GM12892 (cell line): Measurements from ENCODE around the gene RBM18. TPM values are rescaled to one million over a fixed set of nuclear protein-coding genes. Genes with fewer than 3 reads are reported as not detected.
A peak's percentile ranks its signal among the peaks of the same experiment; 100 is the strongest.

ENCODE experiments used
- DNase-seq: peaks from one replicate; pipeline ENCODE4 v3.0.0; 2011; ENCODE audit not compliant: insufficient read length
- FAIRE-seq: peaks from 2 replicates; lab custom pipeline; 2011; peaks lifted over from hg19 to GRCh38; lab: Jason Lieb, UNC
- POLR2A ChIP-seq: IDR thresholded peaks from 2 replicates; pipeline ENCODE4 v1.6.1; 2011; ENCODE audit warnings: low read depth, low read length, control low read depth
- POLR2AphosphoS5 ChIP-seq: IDR thresholded peaks from 2 replicates; pipeline ENCODE4 v1.6.1; 2011; ENCODE audit warnings: low read depth, low read length, control low read depth
- TAF1 ChIP-seq: IDR thresholded peaks from 2 replicates; pipeline ENCODE4 v1.6.1; 2011; ENCODE audit warnings: low read depth, mild to moderate bottlenecking, control low read depth, low read length, borderline replicate concordance
- polyA plus RNA-seq: library from polyadenylated mRNA; unstranded; fragments of >200 nt; gene quantifications from one replicate; pipeline ENCODE4 v1.2.1, GENCODE V29; 2012; ENCODE audit warnings: missing spikeins, inconsistent platforms; ENCODE audit not compliant: missing spikeins

Gene RBM18, protein sequence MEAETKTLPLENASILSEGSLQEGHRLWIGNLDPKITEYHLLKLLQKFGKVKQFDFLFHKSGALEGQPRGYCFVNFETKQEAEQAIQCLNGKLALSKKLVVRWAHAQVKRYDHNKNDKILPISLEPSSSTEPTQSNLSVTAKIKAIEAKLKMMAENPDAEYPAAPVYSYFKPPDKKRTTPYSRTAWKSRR
- 11.8 TPM for polyA plus RNA-seq

DNA sequence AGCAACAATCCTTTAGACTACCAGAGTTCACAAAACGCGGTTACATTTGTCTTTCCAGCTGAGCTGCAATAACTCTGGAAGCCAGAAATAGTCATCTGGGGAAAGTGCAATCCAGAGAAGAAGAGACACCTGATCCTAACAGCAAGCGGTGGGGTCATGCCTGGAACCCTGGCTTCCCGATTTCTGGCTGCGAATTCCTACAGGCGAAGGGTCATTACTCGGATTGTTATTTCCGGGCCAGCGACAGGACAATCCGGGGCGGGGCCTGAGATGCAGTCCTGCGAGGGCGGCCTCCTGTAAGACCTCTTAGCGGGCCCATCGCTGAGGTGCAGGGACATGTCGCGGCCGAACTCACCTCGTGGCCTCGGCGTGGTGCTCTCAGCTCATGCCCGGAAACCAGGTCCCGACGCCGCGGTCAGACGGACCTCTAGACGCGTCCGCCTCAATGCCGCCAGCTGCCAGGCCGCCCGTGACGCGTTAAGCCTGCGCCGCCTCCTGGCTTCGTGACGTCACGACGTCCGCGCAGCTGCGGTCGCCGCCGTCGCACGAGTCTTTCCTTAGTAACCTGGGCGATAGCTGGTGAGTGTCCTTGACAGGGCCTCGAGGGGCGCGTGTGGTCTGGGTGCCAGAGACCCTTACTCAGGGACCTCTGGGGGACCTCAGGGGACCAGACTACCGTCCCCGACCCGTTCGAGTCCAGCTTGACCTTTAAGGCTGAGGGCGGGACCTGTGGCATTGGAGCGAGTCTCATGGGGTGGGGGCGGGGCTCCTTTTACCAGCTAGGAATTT, at the start of gene RBM18, which contains the start of gene MRRF:
Gene RBM18, minus strand, starts transcription at position 481 of the 789 bp plus-strand sequence. CDS start 3,348 bp downstream, outside the sequence.
Gene MRRF, plus strand, starts transcription at position 523 of the 789 bp plus-strand sequence. CDS start 6,010 bp downstream, outside the sequence.
- peak; percentile 97 for FAIRE-seq
- TF ChIP-seq POLR2A (peak; percentile 89; the same call in 1 of the 2 replicates), TAF1 (peak; percentile 62; the same call in 1 of the 2 replicates), POLR2AphosphoS5 (peak; percentile 91)
- peak; percentile 78 for DNase-seq

DNA sequence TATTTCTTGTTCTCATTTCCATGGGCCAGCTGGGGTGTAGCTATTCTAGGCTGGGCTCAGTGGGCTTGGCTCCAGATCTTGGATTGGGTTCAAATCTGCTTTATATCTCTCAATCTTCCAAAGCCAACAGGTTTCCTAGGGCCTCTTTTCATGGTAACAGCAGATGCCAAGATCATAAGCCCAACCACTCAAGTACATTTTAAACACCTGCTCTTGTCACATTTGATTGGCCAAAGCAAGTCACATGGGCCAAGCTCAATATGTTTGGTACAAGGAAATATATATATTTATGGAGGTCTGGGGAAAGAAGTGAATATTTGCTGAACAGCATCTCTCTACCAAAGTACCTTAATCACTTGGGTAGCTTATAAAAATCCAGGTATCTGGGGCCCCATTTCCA, 49.5 kb upstream of the RBM18 start:
- FAIRE-seq, result no peak
- TF ChIP-seq POLR2AphosphoS5, result no peak
- TF ChIP-seq POLR2A, result no peak
- no peak for TF ChIP-seq TAF1
- no peak for DNase-seq

DNA sequence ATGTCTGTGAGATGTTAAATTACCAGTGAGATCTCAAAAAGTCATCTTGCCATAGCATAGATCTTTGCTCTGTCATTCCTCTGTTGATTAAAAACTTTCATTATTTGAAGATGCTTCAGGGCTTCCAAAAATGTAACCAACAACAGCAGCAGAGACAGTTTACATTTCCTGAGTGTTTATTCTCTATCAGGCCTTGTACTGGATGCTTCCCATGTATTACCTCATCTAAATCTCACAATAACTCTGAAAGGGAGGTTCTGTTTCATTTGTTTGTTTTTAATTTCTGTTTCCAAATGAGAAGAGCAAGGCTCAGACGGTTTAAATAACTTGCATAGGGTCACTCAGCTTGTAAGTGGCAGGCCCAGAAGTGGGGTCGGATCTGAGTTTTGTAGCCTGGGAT, 45.2 kb upstream of the RBM18 start:
- FAIRE-seq (no peak), DNase-seq (no peak)
- TF ChIP-seq POLR2AphosphoS5 (no peak), TAF1 (no peak), POLR2A (no peak)

DNA sequence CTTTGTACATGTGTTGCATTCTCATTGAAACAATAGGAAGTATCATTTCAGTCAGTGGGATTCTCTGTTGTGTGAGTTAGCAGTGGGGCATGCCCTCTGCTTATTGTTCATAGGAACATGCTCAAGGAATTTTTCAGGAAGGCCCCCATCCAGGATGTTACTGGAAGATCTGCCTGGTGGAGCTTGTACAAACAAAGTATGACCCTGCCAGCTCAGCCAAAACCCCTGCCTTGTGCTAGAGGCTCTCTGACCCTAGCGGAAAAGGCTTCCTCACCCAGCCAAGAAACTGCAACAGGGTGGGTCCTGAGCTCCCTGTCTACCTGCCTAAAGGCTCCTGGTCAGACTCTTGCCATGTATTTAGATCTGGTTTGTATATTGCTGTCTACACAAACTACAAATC, 43.3 kb upstream of the RBM18 start:
- DNase-seq (no peak), FAIRE-seq (no peak)
- TF ChIP-seq TAF1 (no peak), POLR2A (no peak), POLR2AphosphoS5 (no peak)

DNA sequence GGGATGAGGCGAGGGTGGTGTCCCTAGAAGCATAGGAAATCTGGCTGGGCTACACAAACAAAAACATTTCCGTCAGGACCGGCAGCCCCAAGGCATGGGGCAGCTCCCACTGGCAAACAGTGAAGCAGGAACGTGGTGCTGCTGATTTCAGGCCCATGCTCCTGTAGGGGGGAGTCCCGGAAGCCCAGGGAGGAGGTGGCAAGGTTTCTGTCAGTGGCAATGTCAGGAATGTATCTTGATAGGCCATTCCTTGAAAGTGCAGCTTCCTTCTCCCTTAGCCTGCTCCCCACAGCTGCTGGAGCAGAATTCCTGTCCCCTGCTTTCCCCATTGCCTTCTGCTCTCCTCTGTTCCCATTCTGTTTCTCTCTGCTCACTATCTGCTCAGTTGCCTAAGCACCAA, 42.4 kb upstream of the RBM18 start:
- DNase-seq (no peak), FAIRE-seq (no peak)
- no peak for TF ChIP-seq POLR2AphosphoS5
- no peak for TF ChIP-seq POLR2A
- TF ChIP-seq TAF1, result no peak

DNA sequence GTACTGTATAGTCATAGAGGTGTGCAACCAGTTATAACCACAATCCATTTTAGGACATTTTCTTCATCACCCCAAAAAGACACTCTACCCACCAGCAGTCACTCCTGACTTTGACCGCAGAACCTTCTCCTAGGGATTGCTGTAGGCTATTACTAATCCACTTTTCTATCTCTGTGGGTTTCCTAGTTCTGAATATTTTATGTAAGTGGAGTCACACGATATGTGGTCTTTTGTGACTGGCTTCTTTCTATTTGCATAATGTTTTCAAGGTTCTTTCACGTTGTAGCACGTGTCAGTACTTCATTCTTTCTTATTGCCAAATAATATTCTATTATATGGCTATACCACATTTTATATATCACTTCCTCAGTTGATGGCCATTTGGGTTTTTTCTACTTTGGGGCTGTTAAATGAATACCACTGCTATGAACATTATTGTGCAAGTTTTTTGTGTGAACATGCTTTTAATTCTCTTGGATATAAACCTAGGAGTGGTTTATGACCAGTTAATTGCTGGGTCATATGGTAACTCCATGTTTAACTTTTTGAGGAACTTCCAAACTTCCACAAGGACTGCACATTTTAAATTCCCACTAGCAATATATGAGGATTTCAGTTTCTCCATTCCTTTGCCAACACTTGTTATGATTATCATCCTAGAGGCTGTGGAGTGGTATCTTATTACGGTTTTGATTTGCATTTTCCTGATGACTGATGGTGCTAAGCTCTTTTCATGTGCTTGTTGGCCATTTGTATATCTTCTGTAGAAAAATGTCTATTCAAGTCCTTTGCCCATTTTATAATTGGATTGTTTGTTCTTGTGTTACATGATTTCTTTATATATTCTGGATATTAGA, 37.8 kb upstream of the RBM18 start:
- no peak for DNase-seq

DNA sequence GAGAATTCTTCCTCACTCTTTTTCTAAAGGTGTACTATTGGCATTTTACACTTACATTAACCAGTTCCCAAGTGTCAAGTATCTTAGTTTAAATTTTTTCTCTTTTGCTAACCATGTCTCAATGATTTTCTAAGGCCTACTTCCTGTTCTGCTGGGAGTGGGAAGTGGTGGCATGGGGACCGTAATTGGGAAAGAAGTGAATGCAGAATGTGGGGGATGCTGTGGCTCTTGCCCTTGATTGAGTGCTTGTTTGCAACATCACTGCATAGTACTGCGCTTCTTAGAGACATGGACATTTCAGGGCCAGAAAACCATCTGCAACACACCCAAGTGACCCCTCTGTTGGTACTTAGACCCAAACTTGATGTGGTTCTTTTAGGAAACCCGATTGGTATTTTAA, 32.9 kb upstream of the RBM18 start:
- DNase-seq (no peak), FAIRE-seq (no peak)
- TF ChIP-seq POLR2A (no peak), TAF1 (no peak), POLR2AphosphoS5 (no peak)

More for the DNA sequence above, 37.8 kb upstream of the RBM18 start:
- no peak for TF ChIP-seq TAF1
- FAIRE-seq, result no peak

DNA sequence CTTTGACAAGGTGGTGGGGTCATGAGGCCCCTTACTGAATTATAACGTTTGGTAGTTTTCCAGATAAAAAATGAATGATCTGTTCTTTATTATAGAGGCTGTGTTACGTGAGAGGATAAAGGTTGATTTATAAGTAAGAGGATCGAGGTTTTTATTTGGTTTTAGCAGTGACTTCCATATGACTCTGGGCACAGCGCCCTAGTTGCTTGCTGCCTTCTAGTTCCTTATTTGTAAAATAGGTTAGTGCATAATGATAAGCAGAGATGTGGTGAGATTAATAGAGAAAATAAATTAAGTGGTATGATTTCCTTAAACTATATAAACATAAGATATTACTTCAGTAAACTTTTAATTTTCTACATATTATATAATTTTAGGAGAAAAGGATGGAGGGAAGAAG, 29.9 kb upstream of the RBM18 start:
- TF ChIP-seq TAF1 (no peak), POLR2AphosphoS5 (no peak), POLR2A (no peak)
- no peak for DNase-seq
- FAIRE-seq, result no peak

DNA sequence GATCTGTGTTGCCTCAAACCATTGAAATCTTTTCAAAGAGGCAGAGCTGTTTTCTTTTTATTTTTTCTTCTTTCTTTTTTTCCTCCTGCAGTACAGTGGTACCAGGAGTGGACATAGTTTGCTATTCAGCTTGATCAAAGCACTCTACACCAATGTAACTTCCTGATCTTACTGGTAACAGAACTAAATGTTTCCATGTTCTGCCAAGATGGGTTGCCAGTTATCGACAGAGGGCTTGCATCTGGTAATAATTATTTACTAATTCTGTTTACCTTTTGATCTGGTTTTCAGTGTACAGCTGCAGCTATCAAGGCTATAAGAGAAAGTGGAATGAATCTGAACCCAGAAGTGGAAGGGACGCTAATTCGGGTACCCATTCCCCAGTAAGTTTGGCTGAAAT, 26.8 kb upstream of the RBM18 start:
- no peak for TF ChIP-seq POLR2AphosphoS5
- no peak for TF ChIP-seq POLR2A
- no peak for TF ChIP-seq TAF1
- FAIRE-seq (no peak), DNase-seq (no peak)

DNA sequence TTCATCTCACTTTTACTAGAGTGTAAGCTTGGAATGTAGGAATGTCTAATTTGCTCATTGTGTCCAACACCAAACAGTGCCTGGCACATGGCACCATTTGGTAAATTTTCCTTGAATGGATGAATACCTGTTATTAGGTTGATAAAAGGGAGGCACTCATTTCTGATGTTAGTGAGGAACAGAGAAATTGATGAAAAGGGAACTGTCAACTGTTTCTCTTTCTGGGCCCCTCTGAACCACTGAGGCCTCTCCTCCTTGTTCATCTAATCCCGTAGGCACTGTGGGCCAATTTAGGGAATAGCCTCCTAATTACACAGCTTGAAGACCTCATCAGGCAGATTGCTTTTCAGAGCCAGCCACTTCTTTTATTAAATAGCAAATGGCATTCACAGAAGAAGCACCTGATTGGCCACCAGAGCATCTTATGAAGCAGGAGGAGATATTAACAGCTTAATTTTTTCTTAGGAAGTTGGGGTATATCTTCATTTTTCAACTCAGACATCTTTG, 22.6 kb upstream of the RBM18 start:
- TF ChIP-seq TAF1 (no peak), POLR2A (no peak), POLR2AphosphoS5 (no peak)
- DNase-seq (no peak), FAIRE-seq (no peak)

DNA sequence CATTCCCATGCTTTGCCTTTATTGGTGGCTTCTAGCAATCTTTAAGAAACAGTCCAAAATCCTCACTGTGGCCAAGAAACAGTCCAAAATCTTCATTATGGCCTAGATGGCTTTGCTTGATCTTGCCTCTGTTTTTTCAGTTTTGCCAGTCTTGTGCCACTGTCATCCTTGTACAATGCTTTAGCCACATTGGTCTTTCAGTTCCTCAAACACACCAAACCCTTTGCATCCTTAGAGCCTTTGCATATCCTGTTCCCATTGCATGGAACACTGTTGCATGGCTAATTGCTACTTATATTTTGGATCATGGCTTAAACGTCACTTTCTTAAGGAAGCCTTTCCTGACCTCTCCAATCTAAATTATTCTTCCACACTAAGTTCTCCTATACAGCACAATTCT, 22.1 kb upstream of the RBM18 start:
- FAIRE-seq (no peak), DNase-seq (no peak)
- TF ChIP-seq POLR2AphosphoS5, result no peak
- no peak for TF ChIP-seq POLR2A
- TF ChIP-seq TAF1, result no peak
